Tibial nerve (tissue), 4 donors: ENCODE measurements around the gene TH. TPM values are rescaled to one million over a fixed set of nuclear protein-coding genes. Genes with fewer than 3 reads are reported as not detected.

Experiments
- DNase-seq, 2 donors: peaks; one replicate each; pipeline ENCODE4 v3.0.0-alpha.2; 2019; ENCODE audit warnings: low spot score in 2 of 2
- H3K27ac ChIP-seq, 4 donors: fragments of 200-600 bp; sonication (generic) in 3 of 4; one replicate each; pipeline ENCODE4 v1.5.1; 2017 to 2019; ENCODE audit warnings: mild to moderate bottlenecking in 1 of 4
- H3K27me3 ChIP-seq, 2 donors: fragments of 200-600 bp; sonication (generic) in 1 of 2; one replicate each; pipeline versions ENCODE4 v1.5.1 to v1.6.0; 2017 to 2019
- H3K36me3 ChIP-seq, 3 donors: fragments of 200-600 bp; sonication (generic); one replicate each; pipeline ENCODE4 v1.5.1; 2018 to 2019
- H3K4me1 ChIP-seq, 4 donors: fragments of 200-600 bp; sonication (generic) in 3 of 4; one replicate each; pipeline ENCODE4 v1.5.1; 2017 to 2019
- H3K4me3 ChIP-seq, 4 donors: fragments of 200-600 bp; sonication (generic) in 3 of 4; one replicate each; pipeline ENCODE4 v1.5.1; 2017 to 2019; ENCODE audit warnings: mild to moderate bottlenecking in 1 of 4, moderate library complexity in 1 of 4
- H3K9me3 ChIP-seq, 4 donors: fragments of 200-600 bp; sonication (generic) in 3 of 4; one replicate each; pipeline ENCODE4 v1.5.1; 2017 to 2019
- EP300 ChIP-seq, 2 donors: sonication (generic); formaldehyde crosslinking; IDR thresholded peaks; one replicate each; pipeline ENCODE4 v1.6.1; 2017; ENCODE audit warnings: antibody characterized with exemption in 2 of 2, mild to moderate bottlenecking in 1 of 2
- POLR2A ChIP-seq, 2 donors: fragments of 450-650 bp; IDR thresholded peaks; one replicate each; pipeline ENCODE4 v1.6.1; 2017; ENCODE audit warnings: antibody characterized with exemption in 2 of 2, mild to moderate bottlenecking in 2 of 2, moderate library complexity in 2 of 2
- WGBS, 2 donors: methylation state at CpG; one replicate each; pipeline ENCODE4 v1.1.5; 2018; 5-methylcytosine and 5-hydroxymethylcytosine counted together
- total RNA-seq, 4 donors: library from RNA; depleted of rRNA; stranded (reverse); fragments of >200 nt; gene quantifications; one replicate each; pipeline ENCODE4 v1.1.0, GENCODE V29; 2016
- TF ChIP-seq, protein P1 (sequence below), 5 experiments: fragments of 200-600 bp in 3 of 5; fragments of 450-650 bp in 2 of 5; sonication (generic) in 3 of 5; IDR thresholded peaks; one replicate each; pipeline ENCODE4 v1.5.1; 2016 to 2019; ENCODE audit warnings: antibody characterized with exemption in 5 of 5, mild to moderate bottlenecking in 3 of 5, moderate library complexity in 2 of 5

TH gene
- total RNA-seq, 4 donors from 2014 or later: 1.3 TPM; not detected in 3

DNA sequence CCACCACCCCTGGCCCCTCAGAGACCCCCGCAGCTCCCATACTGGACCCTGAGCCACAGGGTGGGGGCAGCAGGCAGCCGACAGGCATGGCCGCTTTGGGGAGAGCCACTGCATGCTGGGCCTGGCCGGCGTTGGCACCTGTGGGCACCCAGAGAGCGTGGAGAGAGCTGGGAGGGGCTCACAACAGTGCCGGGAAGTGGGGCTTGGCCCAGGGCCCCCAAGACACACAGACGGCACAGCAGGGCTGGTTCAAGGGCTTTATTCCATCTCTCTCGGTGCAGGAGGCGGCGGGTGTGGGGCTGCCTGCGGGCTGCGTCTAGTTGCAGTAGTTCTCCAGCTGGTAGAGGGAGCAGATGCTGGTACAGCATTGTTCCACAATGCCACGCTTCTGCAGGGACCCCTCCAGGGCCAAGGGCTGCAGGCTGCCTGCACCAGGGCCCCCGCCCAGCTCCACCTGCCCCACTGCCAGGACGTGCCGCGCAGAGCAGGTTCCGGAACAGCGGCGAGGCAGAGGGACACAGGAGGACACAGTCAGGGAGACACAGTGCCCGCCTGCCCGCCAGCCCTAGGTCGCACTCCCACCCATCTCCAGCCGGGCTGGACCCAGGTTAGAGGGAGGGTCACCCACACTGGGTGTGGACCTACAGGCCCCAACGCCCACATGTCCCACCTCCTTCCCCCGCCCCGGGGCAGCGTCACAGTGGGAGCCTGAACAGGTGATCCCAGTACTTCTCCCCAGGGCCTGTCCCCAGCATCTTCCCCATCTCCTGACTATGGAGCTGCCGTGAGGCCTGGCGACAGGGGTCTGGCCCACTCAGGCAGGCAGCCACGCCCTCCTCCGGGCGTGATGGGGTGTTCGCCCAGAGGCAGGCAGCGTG, 11.8 kb downstream of the TH start:
- no peak for DNase-seq
- Histone ChIP-seq H3K36me3 (no peaks in the 10 kb centered on the region), H3K27me3 (peaks cover 0 to 20% of the 10 kb centered on the region in 2 donors), H3K9me3 (no peaks in the 10 kb centered on the region), H3K4me3 (no peak overlapping the region), H3K27ac (no peak overlapping the region), H3K4me1 (no peaks in the 10 kb centered on the region)
- TF ChIP-seq, protein P1, sequence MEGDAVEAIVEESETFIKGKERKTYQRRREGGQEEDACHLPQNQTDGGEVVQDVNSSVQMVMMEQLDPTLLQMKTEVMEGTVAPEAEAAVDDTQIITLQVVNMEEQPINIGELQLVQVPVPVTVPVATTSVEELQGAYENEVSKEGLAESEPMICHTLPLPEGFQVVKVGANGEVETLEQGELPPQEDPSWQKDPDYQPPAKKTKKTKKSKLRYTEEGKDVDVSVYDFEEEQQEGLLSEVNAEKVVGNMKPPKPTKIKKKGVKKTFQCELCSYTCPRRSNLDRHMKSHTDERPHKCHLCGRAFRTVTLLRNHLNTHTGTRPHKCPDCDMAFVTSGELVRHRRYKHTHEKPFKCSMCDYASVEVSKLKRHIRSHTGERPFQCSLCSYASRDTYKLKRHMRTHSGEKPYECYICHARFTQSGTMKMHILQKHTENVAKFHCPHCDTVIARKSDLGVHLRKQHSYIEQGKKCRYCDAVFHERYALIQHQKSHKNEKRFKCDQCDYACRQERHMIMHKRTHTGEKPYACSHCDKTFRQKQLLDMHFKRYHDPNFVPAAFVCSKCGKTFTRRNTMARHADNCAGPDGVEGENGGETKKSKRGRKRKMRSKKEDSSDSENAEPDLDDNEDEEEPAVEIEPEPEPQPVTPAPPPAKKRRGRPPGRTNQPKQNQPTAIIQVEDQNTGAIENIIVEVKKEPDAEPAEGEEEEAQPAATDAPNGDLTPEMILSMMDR (IDR thresholded peaks at IDR 0.05): no peak
- TF ChIP-seq POLR2A (IDR thresholded peaks at IDR 0.05) (no peak), EP300 (IDR thresholded peaks at IDR 0.05) (no peak)
- whole genome bisulfite sequencing, 2 donors: 61 to 76% methylated on average over 13 to 32 of the region's 36 CpGs

DNA sequence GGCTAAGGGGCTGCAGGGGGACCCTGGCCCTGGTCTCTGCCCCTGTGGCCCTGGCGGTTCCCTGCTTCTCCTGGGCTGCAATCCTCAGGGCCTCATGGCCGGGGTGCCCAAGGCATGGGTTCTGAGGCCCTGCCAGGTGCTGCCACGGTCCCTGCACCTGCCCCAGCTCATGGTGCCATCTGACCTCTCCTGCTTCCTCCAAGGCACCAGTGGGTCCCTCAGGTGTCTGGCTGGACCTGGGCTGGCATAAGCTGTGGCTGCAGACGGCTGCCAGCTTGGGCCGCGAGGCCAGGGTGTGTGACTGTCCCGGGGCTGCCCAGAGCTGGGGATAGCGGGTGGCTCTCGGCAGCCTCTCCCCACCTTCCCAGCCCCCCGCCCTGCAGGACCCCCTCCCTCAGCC, 12.6 kb downstream of the TH start:
- DNase-seq: no peak
- no peak overlapping the region for H3K4me3 ChIP-seq
- no peak for TF ChIP-seq POLR2A (IDR thresholded peaks at IDR 0.05)
- no peak for TF ChIP-seq EP300 (IDR thresholded peaks at IDR 0.05)
- TF ChIP-seq, protein P1 (IDR thresholded peaks at IDR 0.05): no peak
- WGBS, 2 donors: 50 to 79% methylated on average over 2 to 8 of the region's 10 CpGs
- H3K27ac ChIP-seq: no peak overlapping the region
- H3K4me1 ChIP-seq: no peaks in the 10 kb centered on the region
- H3K36me3 ChIP-seq: no peaks in the 10 kb centered on the region
- no peaks in the 10 kb centered on the region for H3K9me3 ChIP-seq
- H3K27me3 ChIP-seq: peaks cover 0 to 12% of the 10 kb centered on the region in 2 donors

DNA sequence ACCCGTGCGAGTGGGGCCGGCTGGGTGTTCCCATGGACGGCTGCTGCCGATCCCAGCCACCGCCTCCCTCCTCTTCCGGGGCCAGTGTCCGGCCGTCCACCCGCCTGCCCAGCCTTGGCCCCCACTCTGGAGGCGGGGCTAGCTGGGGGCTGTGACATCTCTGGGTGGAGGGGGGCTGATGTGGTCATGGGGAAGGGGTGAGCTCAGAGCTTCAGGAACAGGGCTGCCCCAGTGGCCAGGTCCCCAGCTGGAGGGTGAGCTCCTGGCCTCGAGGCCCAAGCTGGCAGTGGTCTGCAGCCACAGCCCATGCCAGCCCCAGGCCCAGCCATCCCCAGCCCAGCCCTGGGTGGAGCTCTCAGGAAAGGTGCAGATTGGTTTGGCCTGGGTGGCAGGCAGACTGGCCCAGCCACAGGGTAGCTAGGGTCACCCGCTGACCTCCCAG, 13.3 kb downstream of the TH start:
- no peaks in the 10 kb centered on the region for H3K4me1 ChIP-seq
- no peak for DNase-seq
- no peaks in the 10 kb centered on the region for H3K36me3 ChIP-seq
- H3K27me3 ChIP-seq: peaks cover 0 to 10% of the 10 kb centered on the region in 2 donors
- H3K9me3 ChIP-seq: no peaks in the 10 kb centered on the region
- TF ChIP-seq, protein P1 (IDR thresholded peaks at IDR 0.05): no peak
- TF ChIP-seq POLR2A (IDR thresholded peaks at IDR 0.05) (no peak), EP300 (IDR thresholded peaks at IDR 0.05) (no peak)
- no peak overlapping the region for H3K4me3 ChIP-seq
- 55% methylated on average over 6 of the region's 13 CpGs; no CpG with 5 or more reads in 1 of the 2 donors for WGBS, 2 donors
- no peak overlapping the region for H3K27ac ChIP-seq

DNA sequence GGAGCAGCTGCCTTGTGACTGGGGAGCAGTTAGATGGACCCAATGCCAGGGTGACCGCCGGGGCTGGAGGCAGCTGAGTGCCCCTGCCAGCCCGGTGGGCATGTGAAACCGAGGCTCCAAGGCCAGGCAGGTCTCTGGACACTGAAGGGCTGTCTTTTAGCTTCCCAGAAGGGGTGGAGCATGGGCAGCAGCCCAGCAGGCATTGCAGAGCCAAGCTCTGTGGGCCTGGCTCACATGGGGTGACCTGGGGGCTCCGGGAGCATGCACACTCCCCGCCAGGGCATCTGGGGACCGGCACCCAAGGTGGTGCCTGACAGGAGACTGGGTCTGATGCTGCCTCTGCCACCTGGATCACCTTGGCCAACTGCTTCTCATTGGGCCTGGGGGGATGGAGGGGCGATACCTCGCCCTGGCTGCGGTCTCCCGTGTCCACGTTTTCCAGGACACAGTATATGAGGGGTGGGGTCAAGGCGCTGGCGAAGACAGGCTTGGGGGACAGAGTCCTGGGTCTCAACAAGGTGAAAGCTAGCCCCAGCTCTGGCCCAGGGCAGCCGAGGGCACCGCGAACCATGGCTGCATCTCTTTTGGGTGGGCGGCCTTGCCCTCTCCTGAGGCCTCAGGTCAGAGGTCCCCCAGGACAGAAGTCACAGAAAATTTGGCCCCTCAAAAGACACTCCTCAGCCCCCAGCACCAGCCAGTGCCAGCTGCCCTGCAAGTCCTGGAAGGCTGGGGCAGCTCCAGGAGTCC, 14.1 kb downstream of the TH start:
- Histone ChIP-seq H3K4me1 (no peaks in the 10 kb centered on the region), H3K27ac (no peak overlapping the region), H3K27me3 (peaks cover 0 to 10% of the 10 kb centered on the region in 2 donors), H3K9me3 (no peaks in the 10 kb centered on the region), H3K4me3 (no peak overlapping the region), H3K36me3 (no peaks in the 10 kb centered on the region)
- no peak for DNase-seq
- no peak for TF ChIP-seq EP300 (IDR thresholded peaks at IDR 0.05)
- TF ChIP-seq, protein P1 (IDR thresholded peaks at IDR 0.05): no peak
- TF ChIP-seq POLR2A (IDR thresholded peaks at IDR 0.05): no peak
- 51 to 68% methylated on average over 12 to 16 of the region's 18 CpGs for WGBS, 2 donors
